AG10803 (cell line): Measurements from ENCODE around the gene MAPRE2.

ENCODE experiments used
- DNase-seq: peaks from one replicate; pipeline ENCODE4 v3.0.0; 2010; ENCODE audit warnings: low read depth
- H3K4me3 ChIP-seq: 2 replicates; pipeline ENCODE4 v1.5.1; 2011; ENCODE audit warnings: mild to moderate bottlenecking, low read length, control low read depth
- CTCF ChIP-seq: conservative IDR thresholded peaks from 2 replicates; pipeline ENCODE4 v1.5.1; 2011; ENCODE audit warnings: mild to moderate bottlenecking, low read length, control low read depth, inconsistent platforms

MAPRE2 gene

GRCh38 chr18:35051641-35052377 lies 10.6 kb downstream of the MAPRE2 start:
- no peak overlapping the region for H3K4me3 ChIP-seq
- DNase-seq: no peak
- no peak for TF ChIP-seq CTCF

- no peak for DNase-seq
- no peak overlapping the region for H3K4me3 ChIP-seq
- no peak for TF ChIP-seq CTCF
These were observed 13.2 kb downstream of the MAPRE2 start for GRCh38 chr18:35054401-35054800.

GRCh38 chr18:35055105-35055504 lies 13.9 kb downstream of the MAPRE2 start:
- no peak overlapping the region for H3K4me3 ChIP-seq
- DNase-seq: no peak
- no peak for TF ChIP-seq CTCF

- no peak overlapping the region for H3K4me3 ChIP-seq
- DNase-seq: no peak
- TF ChIP-seq CTCF: no peak
These were observed 14.5 kb downstream of the MAPRE2 start for GRCh38 chr18:35055726-35056125.

GRCh38 chr18:35059280-35059927 lies 18.2 kb downstream of the MAPRE2 start:
- no peak for TF ChIP-seq CTCF
- DNase-seq: no peak
- H3K4me3 ChIP-seq: no peak overlapping the region

- no peak for TF ChIP-seq CTCF
- no peak for DNase-seq
- H3K4me3 ChIP-seq: no peak overlapping the region
These were observed 19.1 kb downstream of the MAPRE2 start for GRCh38 chr18:35060122-35060815.
